Upper lobe of left lung (tissue), 6 donors: ENCODE data around the gene BCS1L. TPM values are rescaled to one million over a fixed set of nuclear protein-coding genes. Genes with fewer than 3 reads are reported as not detected.
A peak's percentile ranks its signal among the peaks of the same experiment; 100 is the strongest.

Source experiments
- ATAC-seq, 2 donors: fragments of 200-7000 bp; cut with Tn5 transposase; one replicate each; pipeline ENCODE4 v1.9.1; 2022; ENCODE audit warnings: mild to moderate bottlenecking in 2 of 2, moderate library complexity in 2 of 2; ENCODE audit not compliant: low FRiP score in 2 of 2
- DNase-seq, 2 donors: peaks; one replicate each; pipeline ENCODE4 v3.0.0-alpha.2; 2019 to 2020
- H3K27ac ChIP-seq, 4 donors: fragments of 200-600 bp; sonication (generic); one replicate each; pipeline ENCODE4 v1.5.1; 2016 to 2019
- H3K27me3 ChIP-seq, 4 donors: fragments of 200-600 bp; sonication (generic); one replicate each; pipeline ENCODE4 v1.5.1; 2017 to 2019
- H3K36me3 ChIP-seq, 4 donors: fragments of 200-600 bp; sonication (generic); one replicate each; pipeline ENCODE4 v1.5.1; 2016 to 2019
- H3K4me1 ChIP-seq, 4 donors: fragments of 200-600 bp; sonication (generic); one replicate each; pipeline ENCODE4 v1.5.1; 2018 to 2019
- H3K4me3 ChIP-seq, 4 donors: fragments of 200-600 bp; sonication (generic); one replicate each; pipeline ENCODE4 v1.5.1; 2017 to 2019; ENCODE audit warnings: mild to moderate bottlenecking in 2 of 4, moderate library complexity in 1 of 4
- H3K9me3 ChIP-seq, 4 donors: fragments of 200-600 bp; sonication (generic); one replicate each; pipeline ENCODE4 v1.5.1; 2018 to 2019
- EP300 ChIP-seq, 4 donors: sonication (generic); formaldehyde crosslinking; IDR thresholded peaks; one replicate each; pipeline ENCODE4 v1.5.1; 2017; ENCODE audit warnings: antibody characterized with exemption in 4 of 4, control low read depth in 2 of 4
- POLR2A ChIP-seq, 4 donors: fragments of 450-650 bp; IDR thresholded peaks; one replicate each; pipeline ENCODE4 v1.5.1; 2016 to 2017; ENCODE audit warnings: antibody characterized with exemption in 4 of 4, mild to moderate bottlenecking in 2 of 4
- POLR2AphosphoS5 ChIP-seq, 2 donors: sonication (generic); formaldehyde crosslinking; IDR thresholded peaks; one replicate each; pipeline ENCODE4 v1.5.1; 2017; ENCODE audit warnings: antibody characterized with exemption in 2 of 2
- WGBS, 2 donors: methylation state at CpG; one replicate each; pipeline ENCODE4 v1.1.5; 2017 to 2018; 5-methylcytosine and 5-hydroxymethylcytosine counted together
- total RNA-seq, 6 donors: library from RNA; depleted of rRNA in 4 of 6; stranded (reverse); fragments of >200 nt in 4 of 6; gene quantifications; one replicate each; pipeline versions ENCODE4 v1.1.0 to v1.2.1, GENCODE V29; 2016 to 2021
- TF ChIP-seq, protein P1 (sequence below), 6 experiments: fragments of 450-650 bp in 4 of 6; fragments of 200-600 bp in 2 of 6; sonication (generic) in 2 of 6; IDR thresholded peaks; one replicate each; pipeline ENCODE4 v1.5.1; 2016 to 2019; ENCODE audit warnings: antibody characterized with exemption in 6 of 6
- donor health status: DM: no; HTN: no; CAD: no; lungs with moderate emphysema.
- donor health status: DM: no; HTN: yes; CAD: no; lungs with severe emphysema.

The BCS1L gene
- total RNA-seq, 6 donors from 2014 or later, result 18.2 to 128 (median 32.2) TPM

- ATAC-seq (peak in 1 of 2 donors; percentile 28), DNase-seq (no peak)
- 51 to 52% methylated on average over 7 of the region's 7 CpGs for WGBS, 2 donors
- Histone ChIP-seq H3K27ac (no peak overlapping the region), H3K4me1 (peaks cover 0 to 6% (median 2%) of the 10 kb centered on the region in 4 donors), H3K36me3 (no peaks in the 10 kb centered on the region), H3K9me3 (no peaks in the 10 kb centered on the region), H3K27me3 (no peaks in the 10 kb centered on the region), H3K4me3 (no peak overlapping the region)
- TF ChIP-seq, protein P1, sequence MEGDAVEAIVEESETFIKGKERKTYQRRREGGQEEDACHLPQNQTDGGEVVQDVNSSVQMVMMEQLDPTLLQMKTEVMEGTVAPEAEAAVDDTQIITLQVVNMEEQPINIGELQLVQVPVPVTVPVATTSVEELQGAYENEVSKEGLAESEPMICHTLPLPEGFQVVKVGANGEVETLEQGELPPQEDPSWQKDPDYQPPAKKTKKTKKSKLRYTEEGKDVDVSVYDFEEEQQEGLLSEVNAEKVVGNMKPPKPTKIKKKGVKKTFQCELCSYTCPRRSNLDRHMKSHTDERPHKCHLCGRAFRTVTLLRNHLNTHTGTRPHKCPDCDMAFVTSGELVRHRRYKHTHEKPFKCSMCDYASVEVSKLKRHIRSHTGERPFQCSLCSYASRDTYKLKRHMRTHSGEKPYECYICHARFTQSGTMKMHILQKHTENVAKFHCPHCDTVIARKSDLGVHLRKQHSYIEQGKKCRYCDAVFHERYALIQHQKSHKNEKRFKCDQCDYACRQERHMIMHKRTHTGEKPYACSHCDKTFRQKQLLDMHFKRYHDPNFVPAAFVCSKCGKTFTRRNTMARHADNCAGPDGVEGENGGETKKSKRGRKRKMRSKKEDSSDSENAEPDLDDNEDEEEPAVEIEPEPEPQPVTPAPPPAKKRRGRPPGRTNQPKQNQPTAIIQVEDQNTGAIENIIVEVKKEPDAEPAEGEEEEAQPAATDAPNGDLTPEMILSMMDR (IDR thresholded peaks at IDR 0.05), result no peak
- no peak for TF ChIP-seq EP300 (IDR thresholded peaks at IDR 0.05)
- TF ChIP-seq POLR2A (IDR thresholded peaks at IDR 0.05), result no peak
- TF ChIP-seq POLR2AphosphoS5 (IDR thresholded peaks at IDR 0.05), result no peak
Measured at GRCh38 chr2:218622606-218623365, 36.7 kb upstream of the BCS1L start.

DNA sequence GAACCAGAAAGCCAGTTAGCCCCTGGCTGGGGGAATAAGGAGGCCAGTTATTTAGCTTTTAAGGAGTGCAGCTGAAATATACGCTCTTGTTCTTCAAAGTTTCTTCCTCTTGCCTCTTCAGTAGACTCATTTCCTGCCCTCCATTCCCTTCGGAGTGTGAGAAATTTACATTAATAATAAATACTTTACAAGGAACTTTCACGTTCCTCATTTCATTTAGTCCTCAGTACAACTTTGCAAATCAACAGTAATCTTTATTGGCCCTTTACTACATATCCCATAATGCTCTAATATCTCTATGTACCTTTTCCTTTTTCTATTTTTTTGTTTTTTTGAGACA is 36.1 kb upstream of the BCS1L start:
- ATAC-seq (no peak), DNase-seq (no peak)
- Histone ChIP-seq H3K9me3 (no peaks in the 10 kb centered on the region), H3K27ac (no peak overlapping the region), H3K36me3 (no peaks in the 10 kb centered on the region), H3K4me1 (peaks cover 0 to 6% (median 2%) of the 10 kb centered on the region in 4 donors), H3K4me3 (no peak overlapping the region), H3K27me3 (no peaks in the 10 kb centered on the region)
- TF ChIP-seq POLR2A (IDR thresholded peaks at IDR 0.05) (no peak), POLR2AphosphoS5 (IDR thresholded peaks at IDR 0.05) (no peak), EP300 (IDR thresholded peaks at IDR 0.05) (no peak)
- TF ChIP-seq, protein P1 (IDR thresholded peaks at IDR 0.05), result no peak
- WGBS, 2 donors, result 35 to 36% methylated on average over 3 of the region's 3 CpGs

DNA sequence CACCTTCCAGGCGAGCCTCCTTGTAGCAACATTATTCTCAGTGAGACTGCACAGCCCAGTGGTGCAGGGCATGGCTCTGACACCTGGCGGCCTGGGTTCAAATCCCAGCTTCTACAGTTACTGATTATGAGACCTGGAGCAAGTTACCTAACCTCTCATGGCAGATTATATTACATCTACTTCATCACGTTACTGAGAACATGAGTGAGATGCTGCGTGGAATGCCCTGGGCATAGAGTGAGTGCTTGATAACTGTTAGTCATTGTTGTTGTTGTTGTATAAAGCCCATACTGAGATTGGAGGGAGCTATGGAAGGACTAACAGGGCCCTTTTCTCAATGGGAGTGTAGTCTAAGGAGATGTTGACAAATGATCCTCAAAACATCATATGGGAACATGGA is 33.1 kb upstream of the BCS1L start:
- Histone ChIP-seq H3K36me3 (no peaks in the 10 kb centered on the region), H3K4me3 (no peak overlapping the region), H3K4me1 (peaks cover 0 to 6% (median 2%) of the 10 kb centered on the region in 4 donors), H3K27ac (no peak overlapping the region), H3K9me3 (no peaks in the 10 kb centered on the region), H3K27me3 (no peaks in the 10 kb centered on the region)
- ATAC-seq, result no peak
- DNase-seq, result no peak
- TF ChIP-seq POLR2A (IDR thresholded peaks at IDR 0.05) (no peak), EP300 (IDR thresholded peaks at IDR 0.05) (no peak), POLR2AphosphoS5 (IDR thresholded peaks at IDR 0.05) (no peak)
- TF ChIP-seq, protein P1 (IDR thresholded peaks at IDR 0.05), result no peak
- 88 to 91% methylated on average over 4 of the region's 4 CpGs for WGBS, 2 donors

- no peak for DNase-seq
- TF ChIP-seq POLR2A (IDR thresholded peaks at IDR 0.05) (no peak), POLR2AphosphoS5 (IDR thresholded peaks at IDR 0.05) (no peak), EP300 (IDR thresholded peaks at IDR 0.05) (no peak)
- TF ChIP-seq, protein P1 (IDR thresholded peaks at IDR 0.05), result no peak
- Histone ChIP-seq H3K36me3 (no peaks in the 10 kb centered on the region), H3K27ac (no peak overlapping the region), H3K9me3 (no peaks in the 10 kb centered on the region), H3K4me1 (peaks cover 0 to 3% (median 1%) of the 10 kb centered on the region in 4 donors), H3K27me3 (no peaks in the 10 kb centered on the region), H3K4me3 (no peak overlapping the region)
- no peak for ATAC-seq
- WGBS, 2 donors, result 90 to 91% methylated on average over 4 of the region's 4 CpGs
Measured at GRCh38 chr2:218627939-218628338, 31.5 kb upstream of the BCS1L start.

GRCh38 chr2:218631837-218632236 is 27.6 kb upstream of the BCS1L start:
- peaks cover 15 to 34% (median 27%) of the 10 kb centered on the region in 4 donors for H3K36me3 ChIP-seq
- H3K27ac ChIP-seq, result no peak overlapping the region
- H3K27me3 ChIP-seq, result no peaks in the 10 kb centered on the region
- WGBS, 2 donors, result 57 to 61% methylated on average over 4 of the region's 4 CpGs
- DNase-seq (no peak), ATAC-seq (no peak)
- no peak overlapping the region for H3K4me3 ChIP-seq
- H3K4me1 ChIP-seq, result no peaks in the 10 kb centered on the region
- no peaks in the 10 kb centered on the region for H3K9me3 ChIP-seq
- TF ChIP-seq, protein P1 (IDR thresholded peaks at IDR 0.05), result no peak
- TF ChIP-seq POLR2A (IDR thresholded peaks at IDR 0.05), result no peak
- no peak for TF ChIP-seq EP300 (IDR thresholded peaks at IDR 0.05)
- no peak for TF ChIP-seq POLR2AphosphoS5 (IDR thresholded peaks at IDR 0.05)
